Adrenal gland (tissue), 5 donors: ENCODE data around the gene EXOC6.

Source experiments
- POLR2A ChIP-seq, 2 donors: fragments of 450-650 bp; IDR thresholded peaks; one replicate each; pipeline ENCODE4 v1.6.1; 2017; ENCODE audit warnings: antibody characterized with exemption in 2 of 2, mild to moderate bottlenecking in 2 of 2, moderate library complexity in 1 of 2
- TF ChIP-seq, protein P1 (sequence below), 6 experiments: fragments of 450-650 bp in 4 of 6; fragments of 200-600 bp in 2 of 6; sonication (generic) in 1 of 6; IDR thresholded peaks; 1 replicate in 5 of 6; 2 replicates in 1 of 6; pipeline versions ENCODE4 v1.5.1 to v1.8.0; 2016 to 2021; ENCODE audit warnings: antibody characterized with exemption in 6 of 6, mild to moderate bottlenecking in 2 of 6, moderate library complexity in 1 of 6
- donor health status: DM: no; HTN: no; CAD: no.

DNA sequence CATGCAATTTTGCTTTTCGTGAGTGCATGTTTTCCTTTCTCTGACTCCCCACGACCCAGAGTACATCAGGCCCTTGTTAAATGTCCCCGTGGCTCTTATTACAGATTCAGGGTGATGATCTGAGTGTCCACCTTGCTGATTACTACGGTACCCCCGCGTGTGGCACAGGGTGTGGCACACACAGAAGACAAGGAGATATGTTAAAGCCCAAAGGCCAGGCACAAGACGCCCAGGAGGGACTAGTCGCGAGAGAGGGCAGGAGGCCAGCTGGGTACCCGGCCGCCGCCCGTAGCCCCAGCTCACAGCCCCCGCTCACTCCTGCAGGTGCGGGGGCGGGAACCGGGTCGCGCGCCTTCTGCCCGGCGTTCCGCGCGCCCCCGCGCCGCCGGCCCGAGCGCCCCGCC lies 281 bp upstream of the EXOC6 start:
- TF ChIP-seq, protein P1, sequence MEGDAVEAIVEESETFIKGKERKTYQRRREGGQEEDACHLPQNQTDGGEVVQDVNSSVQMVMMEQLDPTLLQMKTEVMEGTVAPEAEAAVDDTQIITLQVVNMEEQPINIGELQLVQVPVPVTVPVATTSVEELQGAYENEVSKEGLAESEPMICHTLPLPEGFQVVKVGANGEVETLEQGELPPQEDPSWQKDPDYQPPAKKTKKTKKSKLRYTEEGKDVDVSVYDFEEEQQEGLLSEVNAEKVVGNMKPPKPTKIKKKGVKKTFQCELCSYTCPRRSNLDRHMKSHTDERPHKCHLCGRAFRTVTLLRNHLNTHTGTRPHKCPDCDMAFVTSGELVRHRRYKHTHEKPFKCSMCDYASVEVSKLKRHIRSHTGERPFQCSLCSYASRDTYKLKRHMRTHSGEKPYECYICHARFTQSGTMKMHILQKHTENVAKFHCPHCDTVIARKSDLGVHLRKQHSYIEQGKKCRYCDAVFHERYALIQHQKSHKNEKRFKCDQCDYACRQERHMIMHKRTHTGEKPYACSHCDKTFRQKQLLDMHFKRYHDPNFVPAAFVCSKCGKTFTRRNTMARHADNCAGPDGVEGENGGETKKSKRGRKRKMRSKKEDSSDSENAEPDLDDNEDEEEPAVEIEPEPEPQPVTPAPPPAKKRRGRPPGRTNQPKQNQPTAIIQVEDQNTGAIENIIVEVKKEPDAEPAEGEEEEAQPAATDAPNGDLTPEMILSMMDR (IDR thresholded peaks at IDR 0.05): no peak
- no peak for TF ChIP-seq POLR2A (IDR thresholded peaks at IDR 0.05)
